ENCODE results near the gene SRSF10.

DNA sequence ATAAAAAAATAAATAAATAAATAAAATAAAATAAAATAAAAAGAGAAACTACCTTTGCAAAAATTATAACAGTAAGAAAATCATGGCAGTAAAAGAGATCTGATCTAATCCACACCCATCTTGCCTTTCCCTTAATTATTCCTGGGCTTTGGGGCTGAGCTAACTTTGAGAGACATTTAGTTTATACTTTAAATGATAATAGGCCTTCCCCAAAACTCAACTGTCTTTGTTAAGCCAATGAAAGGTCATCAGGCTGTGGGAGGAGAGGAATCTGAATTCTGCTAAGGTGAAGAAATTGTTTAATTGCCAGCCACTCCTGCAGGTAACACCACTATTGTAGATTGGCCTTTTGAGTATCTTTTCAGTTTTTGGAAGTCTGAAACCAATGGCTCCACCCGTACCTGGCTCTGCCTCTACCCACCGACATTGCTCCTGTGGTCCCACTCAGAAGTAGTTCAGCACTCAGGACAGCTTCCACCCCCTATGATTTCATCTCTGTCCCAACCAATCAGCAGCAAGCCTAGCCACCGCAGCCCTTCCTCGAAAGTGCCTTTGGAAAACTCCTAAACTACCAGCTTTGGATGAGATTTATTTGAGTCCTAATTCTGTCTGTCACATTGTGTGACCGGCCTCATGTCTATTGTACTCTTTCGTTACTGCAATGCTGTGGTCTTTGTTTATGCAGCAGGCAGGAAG lies 43.5 kb downstream of the SRSF10 start:
- TF ChIP-seq POLR2AphosphoS5 (IDR thresholded peaks at IDR 0.05) (no peak), POLR2A (IDR thresholded peaks at IDR 0.05; ENCODE audit: low read depth) (no peak), EP300 (IDR thresholded peaks at IDR 0.05) (no peak)
- TF ChIP-seq, protein P1, sequence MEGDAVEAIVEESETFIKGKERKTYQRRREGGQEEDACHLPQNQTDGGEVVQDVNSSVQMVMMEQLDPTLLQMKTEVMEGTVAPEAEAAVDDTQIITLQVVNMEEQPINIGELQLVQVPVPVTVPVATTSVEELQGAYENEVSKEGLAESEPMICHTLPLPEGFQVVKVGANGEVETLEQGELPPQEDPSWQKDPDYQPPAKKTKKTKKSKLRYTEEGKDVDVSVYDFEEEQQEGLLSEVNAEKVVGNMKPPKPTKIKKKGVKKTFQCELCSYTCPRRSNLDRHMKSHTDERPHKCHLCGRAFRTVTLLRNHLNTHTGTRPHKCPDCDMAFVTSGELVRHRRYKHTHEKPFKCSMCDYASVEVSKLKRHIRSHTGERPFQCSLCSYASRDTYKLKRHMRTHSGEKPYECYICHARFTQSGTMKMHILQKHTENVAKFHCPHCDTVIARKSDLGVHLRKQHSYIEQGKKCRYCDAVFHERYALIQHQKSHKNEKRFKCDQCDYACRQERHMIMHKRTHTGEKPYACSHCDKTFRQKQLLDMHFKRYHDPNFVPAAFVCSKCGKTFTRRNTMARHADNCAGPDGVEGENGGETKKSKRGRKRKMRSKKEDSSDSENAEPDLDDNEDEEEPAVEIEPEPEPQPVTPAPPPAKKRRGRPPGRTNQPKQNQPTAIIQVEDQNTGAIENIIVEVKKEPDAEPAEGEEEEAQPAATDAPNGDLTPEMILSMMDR (IDR thresholded peaks at IDR 0.05) = no peak

Measured in esophagus muscularis mucosa (tissue), 4 donors.